RPMI7951 (cell line): Measurements from ENCODE around the gene ERMAP. TPM values are rescaled to one million over a fixed set of nuclear protein-coding genes. Genes with fewer than 3 reads are reported as not detected.
"Not testable (repeated sequence)": the region's sequence is repeated elsewhere in the genome, so short reads cannot be mapped to it uniquely, and the experiment has no call there.

Source experiments
- DNase-seq: peaks from one replicate; pipeline ENCODE4 v3.0.0-alpha.2; 2012; ENCODE audit warnings: low read depth
- total RNA-seq: library from RNA; depleted of rRNA; stranded (reverse); fragments of >200 nt; shearing (Covaris generic); gene quantifications from 2 replicates; pipeline ENCODE4 v1.2.3, GENCODE V29; 2014

Gene ERMAP
- total RNA-seq, 1 experiment from 2014 or later, result 7.6 TPM

DNA sequence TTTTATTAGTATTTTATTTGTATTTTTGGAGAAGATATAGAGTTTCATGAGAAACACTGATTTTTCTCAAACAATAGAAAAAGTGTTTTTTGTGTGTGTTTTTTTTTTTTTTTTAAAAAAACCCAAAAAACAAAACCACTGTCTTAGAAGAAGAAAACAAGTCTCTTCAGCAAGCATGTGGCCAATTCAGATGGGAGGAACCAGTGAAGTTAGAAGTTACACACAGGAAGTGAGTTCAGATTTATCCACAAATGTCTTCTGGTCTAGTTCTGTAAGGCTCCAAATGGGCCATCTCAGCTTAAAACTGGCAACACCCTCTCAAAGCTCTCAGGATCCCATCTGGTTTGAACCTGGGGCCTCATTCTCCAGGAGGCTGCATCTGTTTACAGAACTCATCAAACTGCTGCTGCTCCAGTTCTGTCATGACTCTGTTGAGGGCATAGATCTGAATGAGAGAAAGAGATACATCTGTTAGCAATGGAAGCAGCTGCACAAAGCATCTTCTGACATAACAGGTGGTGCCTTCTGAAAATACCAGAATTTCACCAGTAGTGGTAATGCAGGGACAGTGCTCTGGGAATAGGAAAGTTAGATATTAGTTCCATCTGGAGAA lies 9.8 kb upstream of the ERMAP start:
- DNase-seq, result no peak

DNA sequence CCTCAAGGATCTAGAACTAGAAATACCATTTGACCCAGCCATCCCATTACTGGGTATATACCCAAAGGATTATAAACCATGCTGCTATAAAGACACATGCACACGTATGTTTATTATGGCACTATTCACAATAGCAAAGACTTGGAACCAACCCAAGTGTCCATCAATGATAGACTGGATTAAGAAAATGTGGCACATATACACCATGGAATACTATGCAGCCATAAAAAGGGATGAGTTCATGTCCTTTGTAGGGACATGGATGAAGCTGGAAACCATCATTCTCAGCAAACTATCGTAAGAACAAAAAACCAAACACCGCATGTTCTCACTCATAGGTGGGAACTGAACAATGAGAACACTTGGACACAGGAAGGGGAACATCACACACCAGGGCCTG lies 2.1 kb upstream of the ERMAP start:
- DNase-seq, result not testable (repeated sequence)

DNA sequence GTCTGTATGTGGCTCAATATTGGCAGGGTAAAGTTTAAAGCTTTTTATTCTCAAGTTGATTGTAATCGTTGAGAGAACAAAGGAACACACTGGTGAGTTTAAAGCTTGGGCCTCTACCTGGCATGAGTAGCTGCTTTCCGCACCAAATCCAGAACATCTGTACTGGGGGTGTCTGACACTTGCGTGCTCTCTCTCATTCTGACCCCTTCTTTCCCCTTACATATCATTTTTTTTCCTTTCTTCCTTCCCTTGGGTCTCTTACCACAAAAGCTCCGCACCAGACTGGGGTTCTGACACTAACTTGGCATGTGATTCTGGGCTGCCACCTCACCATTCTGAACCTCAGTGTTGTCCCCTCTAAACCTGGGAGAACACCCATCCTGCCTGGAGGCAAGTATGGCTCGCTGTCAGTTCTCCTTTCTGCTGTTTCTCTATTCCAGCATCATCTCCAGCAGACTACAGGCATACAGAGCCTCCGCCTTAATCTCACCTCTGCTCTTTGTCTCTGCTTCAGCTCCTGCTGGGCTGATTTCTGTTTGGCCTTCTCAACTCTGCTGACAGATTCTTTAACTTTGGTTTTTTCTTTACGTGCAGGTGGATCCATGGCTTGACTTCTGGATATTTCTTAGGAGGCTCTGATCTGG lies 859 bp upstream of the ERMAP start:
- DNase-seq, result peak; percentile 15

DNA sequence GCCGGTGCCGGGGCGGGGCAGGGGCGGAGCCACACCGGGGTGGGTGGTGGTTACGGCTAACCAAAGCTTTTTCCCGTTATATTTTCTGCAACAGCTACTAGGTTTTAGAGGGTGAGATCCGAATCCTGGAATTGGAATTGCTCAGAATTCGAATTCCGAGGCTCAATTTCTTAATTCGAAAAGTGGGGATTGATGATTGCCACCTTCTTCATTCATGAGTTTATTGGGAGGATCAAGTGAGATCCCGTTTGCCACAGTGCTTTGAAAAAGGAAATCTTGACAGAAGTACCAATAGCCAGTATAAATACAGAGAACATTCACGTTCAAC lies 482 bp downstream of the ERMAP start:
- no peak for DNase-seq

DNA sequence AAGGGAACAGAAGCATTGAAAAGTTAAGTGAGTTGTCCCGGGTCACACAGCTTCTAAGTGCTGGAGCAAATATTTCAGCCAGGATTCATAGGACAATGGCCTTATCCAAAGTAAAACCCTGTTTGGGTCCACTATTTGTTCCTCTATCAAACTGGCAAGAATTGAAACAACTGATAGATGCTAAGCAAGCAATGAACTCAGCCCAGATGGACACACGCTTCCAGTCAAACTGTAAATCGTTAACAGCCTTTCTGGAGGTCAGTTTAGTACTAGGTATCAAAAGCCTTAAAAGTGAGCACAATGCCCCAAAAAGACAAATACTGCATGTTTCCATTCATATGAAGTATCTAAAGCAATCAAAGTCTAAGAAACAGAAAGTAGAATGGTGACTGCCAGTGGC lies 1.1 kb downstream of the ERMAP start:
- no peak for DNase-seq

DNA sequence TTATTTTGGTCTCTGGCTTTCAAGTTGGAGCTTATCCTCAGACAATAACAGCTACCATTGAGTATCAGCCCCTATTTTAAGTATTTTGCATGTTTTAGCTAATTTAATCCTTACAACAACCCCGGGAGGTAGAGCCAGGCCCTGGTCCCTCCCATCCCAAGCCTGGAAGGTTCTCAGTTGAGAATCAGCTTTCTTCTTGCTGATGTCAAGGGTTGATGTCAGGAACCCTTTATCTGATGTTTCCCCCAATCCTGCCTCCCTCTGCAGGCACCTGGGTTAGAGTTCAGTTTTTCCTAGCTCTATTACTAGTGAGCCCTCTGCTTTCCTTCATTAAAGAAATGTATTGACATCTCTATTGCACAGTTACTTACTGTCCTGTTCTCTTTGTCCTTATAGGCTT lies 3.9 kb downstream of the ERMAP start:
- DNase-seq, result no peak

DNA sequence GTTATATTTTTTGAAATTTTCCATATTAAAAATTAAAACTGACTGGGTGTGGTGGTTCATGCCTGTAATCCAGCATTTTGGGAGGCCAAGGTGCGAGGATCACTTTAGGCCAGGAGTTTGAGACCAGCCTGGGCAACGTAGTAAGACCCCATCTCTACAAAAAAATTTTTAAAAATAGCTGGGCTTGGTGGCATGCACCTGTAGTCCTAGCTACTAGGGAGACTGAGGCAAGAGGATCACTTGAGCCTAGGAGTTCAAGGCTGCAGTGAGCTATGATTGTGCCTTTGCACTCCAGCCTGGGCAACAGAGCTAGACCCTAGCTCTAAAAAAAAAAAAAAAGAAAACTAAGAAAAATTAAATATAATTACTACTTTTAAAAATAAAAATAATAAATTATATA lies 4.8 kb downstream of the ERMAP start:
- DNase-seq, result no peak

DNA sequence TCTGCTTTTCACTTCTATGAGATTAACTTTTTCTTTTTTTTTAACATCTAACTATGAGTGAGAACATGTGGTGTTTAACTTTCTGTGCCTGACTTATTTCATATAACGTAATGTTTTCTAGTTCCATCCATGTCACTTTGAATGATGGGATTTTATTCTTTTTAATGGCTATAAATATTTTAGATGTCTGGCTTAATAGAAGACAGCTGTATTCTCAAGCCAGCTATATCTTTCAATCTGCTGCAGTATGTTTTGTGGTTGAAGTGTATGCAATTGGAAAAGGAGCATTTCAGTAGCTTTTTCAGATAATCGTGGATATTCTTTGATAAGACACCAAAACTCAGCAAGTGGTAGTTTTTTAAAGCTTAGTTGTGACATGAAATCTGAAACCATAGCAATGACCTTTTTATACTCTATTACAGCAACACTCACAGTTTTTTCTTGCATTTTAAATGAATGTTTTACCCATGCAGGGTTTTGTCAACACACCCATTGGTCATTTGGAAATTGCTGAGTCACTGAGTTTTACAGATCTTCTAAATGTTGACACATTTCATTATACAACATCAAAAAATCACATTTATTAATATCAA lies 6.0 kb downstream of the ERMAP start:
- DNase-seq, result peak; percentile 14

DNA sequence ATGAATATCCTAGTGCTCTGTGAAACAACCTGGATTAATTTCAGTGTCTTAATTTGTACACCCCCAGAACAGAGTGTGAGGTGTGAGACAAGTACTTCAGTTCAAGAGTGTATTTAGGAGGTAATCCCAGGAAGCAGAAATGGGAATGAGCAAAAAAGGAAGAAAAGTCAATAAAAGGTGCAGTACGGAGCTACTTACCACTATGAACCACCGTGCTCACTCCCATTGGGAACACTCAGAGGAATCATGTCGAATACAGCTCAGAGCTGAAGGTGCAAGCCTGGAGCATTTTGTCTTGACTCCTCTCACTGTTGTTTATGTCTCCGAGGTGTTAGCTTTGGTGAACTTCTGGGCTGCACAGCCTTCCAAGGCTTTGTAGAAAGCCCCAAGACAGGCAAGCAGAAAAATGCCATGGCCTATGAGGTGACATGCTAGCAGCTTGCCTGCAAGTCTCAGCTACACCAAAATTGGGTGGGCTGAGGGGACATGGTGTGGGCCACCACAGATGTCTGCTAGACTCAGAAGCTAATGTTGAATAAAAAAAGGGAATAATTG lies 7.6 kb downstream of the ERMAP start:
- DNase-seq, result no peak

DNA sequence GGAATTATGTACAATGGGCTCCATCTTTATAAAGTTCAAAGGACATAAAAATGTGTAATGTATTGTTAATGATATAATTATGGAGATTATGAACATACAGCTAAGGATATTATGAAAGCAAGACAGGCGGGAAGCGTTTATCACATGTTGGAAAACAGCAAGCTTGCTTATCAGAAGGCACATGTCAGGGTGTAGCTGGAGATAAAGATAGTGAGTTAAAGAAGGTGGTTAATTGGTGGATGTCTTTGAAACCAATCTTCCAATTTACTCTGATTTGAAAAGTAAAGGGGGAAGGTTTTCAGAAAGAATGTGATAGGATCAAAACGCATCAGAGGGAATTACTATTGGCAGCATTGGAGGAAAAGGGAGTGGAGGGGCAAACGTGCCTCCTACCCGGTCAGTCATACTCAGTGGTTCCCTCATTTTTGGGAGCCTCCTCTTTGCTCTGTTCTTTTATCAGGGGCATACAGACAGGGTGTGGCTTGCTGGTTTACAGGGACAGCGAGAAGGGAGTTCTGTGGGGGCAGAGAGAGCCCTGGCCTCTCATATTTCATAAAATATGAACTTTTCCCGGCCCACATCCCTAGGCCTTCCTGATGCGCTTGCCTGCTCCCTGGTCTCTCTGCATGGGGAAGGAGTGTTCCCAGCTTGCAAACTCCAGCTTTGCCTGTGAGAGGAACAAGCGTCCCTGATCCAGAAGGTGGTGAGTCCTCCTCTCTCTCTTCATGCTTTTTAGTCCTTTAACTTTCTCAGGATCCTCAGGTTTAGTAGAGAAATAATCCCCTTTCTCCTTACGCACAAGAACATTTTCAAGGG lies 8.3 kb downstream of the ERMAP start:
- no peak for DNase-seq

DNA sequence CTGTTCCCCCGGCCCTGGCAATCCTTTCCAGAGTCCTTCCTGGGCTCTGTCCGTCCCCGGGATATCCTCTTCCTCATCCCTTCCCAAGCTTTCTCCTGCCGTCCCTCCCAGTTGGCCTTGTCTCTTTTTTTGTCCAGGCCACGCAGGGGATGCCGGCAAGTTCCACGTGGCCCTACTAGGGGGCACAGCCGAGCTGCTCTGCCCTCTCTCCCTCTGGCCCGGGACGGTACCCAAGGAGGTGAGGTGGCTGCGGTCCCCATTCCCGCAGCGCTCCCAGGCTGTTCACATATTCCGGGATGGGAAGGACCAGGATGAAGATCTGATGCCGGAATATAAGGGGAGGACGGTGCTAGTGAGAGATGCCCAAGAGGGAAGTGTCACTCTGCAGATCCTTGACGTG lies 13.7 kb downstream of the ERMAP start:
- DNase-seq, result no peak

DNA sequence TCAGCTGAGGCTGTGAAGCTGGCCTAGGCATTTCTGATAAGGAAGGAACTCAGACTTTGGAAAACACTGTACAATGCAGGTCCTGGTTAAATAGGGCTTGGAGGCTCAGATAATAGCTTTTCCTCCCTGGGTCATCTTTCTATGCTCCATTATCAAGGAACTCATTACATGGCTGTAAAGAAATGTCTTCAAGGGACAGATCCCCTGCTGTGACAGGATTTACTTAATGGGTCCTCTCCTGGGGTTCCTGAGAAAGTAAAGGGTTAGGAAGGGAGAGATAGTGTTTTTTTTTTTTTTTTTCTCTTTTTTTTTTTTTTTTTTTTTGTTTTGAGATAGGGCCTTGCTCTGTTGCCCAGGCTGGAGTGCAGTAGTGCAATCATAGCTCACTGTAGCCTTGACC lies 14.4 kb downstream of the ERMAP start:
- DNase-seq, result no peak

DNA sequence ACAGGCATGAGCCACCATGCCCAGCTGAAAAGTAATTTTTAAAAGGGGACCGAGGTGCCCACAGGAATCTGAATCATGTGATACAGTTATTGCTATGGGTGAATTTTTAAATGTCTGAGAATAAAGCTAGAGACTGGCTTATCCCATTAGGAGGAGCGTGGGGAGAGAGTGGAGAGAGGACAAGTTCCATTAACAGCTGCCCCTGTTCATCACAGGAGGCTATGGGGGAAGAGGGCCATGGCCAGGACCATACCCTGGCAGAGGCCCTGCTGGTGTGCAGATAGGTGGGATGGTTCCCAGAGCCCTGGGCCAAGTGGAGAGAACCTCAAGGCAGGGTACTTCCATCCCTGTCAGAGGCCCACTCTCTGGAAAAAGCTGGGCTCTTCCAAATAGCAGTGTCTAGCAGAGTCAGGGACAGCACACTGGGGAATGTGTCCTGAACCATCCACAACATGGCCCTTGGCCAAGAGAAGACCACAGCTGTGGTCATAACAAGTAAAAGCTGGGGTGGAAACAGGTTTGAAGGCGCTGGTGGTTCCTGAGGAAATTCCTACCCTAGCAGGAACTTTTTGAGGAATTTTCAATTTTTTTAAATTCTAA lies 15.8 kb downstream of the ERMAP start:
- DNase-seq, result no peak

DNA sequence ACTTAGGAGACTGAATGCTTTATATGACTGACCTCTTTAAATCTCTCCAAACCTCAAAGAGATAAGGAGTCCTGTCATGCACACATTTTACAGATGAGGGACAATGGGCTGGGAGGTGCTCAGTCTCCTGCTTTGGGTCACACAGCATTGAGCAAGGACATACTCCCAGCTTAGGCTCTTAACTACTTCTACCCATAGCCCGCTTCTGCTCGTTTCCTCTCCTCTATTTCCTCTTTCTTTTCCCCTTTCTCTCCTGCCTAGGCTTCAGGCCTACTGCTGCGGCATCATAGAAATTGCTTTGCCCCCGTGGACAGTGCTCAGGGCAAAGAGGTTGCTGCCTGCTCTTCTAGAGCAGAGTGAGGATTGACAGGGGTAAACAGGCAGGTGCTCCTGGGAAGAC lies 17.1 kb downstream of the ERMAP start:
- no peak for DNase-seq

DNA sequence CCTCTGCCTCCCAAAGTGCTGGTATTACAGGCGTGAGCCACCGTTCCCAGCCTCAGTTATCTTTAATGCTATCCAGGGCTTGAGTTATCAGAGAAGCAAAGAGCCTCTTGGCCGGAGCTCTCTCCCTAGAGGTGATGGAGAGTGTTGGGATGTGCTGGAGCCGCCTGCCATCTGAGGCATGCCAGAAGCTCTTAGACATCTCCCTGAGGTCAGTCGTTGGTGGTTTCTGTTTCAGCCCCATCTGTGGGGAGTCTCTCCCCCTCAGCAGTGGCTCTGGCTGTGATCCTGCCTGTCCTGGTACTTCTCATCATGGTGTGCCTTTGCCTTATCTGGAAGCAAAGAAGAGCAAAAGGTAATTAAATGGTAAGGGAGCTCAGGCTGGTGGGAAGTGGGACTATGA lies 17.9 kb downstream of the ERMAP start:
- DNase-seq, result no peak

DNA sequence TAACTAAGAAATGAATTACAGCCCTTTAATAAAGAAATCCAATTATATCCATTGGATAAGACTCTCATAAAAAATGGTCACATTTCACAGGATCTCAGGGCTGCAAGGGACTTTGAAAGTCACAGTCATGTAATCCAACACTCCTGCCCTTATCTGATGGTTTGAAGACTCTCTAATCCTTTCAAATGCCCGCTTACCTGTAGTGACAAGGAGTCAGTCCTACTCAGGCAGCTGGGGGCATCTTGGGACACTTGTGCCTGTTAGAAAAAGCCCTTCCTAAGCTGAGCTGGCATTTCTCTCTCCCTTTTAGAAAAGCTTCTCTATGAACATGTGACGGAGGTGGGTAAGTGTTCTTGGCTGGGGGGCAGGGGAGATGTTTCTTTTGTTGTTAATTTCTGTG lies 18.5 kb downstream of the ERMAP start:
- no peak for DNase-seq

DNA sequence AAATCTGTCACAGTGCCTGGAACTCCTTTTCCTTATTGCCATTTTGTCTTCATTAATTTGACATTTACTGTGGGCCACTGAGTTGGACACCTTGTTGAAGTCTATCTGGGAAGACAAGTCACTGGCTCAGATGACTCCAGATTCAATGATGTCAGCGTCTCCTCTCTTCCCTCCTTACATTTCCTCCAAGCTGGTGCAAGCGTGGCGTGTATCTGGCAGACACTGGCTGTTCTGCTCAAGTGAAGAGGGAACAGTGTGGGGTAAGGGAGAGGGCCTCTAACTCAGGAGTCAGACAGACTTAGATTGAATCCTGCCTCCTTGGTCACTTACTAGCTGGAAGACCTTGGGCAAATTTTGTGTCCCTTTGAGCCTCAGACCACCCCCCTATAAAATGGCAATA lies 20.8 kb downstream of the ERMAP start:
- no peak for DNase-seq

DNA sequence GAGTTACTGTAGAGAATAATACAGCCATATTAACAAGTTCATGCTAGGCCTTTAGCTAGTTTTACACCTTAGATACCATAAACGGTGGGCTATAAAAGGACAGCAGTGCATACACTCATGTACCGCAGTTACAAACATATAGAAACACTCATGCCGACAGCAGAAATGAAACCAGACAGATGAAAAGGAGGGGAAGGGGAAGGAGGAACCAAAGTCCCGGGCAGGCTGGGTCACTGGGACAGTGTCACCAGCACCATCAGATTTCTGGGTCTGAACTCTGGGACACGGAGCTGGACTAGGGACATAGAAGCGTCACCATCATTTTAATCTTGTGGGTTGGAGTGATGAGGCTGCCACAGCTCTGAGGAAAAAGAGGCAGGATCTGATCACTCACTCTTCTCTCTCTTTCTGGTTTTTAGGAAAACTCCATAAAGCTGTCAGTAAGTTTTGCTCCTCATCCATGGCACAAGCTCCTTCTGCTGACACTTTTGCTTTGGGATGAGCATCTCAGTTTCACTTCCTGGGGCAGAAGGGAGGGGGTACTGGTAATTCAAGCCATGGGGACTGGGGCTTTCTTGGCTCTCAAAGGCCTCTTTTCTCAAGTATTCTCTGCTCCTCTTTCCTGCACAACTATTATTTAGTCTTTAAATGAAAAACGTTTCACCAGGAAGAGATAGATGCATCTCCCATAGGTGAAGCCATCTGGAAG lies 21.7 kb downstream of the ERMAP start:
- DNase-seq, result no peak

DNA sequence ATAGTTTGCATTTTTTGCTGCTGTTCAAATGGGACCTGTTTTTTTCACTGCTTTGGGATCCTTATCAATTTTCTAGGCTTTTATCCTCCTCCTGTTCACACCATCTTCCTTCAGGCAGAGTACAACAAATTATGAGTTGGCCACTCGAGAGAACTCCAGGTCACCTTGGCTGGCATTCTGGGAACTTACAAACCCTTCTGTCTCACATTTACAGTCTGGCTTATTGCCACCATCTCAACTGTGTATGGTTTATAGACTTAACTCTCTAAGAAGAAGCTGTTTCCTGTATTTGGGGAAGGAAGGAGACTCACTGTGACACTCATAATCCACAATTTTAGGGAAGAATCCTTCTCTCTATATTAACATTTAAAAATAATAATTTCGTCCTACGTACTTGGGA lies 24.1 kb downstream of the ERMAP start:
- no peak for DNase-seq

DNA sequence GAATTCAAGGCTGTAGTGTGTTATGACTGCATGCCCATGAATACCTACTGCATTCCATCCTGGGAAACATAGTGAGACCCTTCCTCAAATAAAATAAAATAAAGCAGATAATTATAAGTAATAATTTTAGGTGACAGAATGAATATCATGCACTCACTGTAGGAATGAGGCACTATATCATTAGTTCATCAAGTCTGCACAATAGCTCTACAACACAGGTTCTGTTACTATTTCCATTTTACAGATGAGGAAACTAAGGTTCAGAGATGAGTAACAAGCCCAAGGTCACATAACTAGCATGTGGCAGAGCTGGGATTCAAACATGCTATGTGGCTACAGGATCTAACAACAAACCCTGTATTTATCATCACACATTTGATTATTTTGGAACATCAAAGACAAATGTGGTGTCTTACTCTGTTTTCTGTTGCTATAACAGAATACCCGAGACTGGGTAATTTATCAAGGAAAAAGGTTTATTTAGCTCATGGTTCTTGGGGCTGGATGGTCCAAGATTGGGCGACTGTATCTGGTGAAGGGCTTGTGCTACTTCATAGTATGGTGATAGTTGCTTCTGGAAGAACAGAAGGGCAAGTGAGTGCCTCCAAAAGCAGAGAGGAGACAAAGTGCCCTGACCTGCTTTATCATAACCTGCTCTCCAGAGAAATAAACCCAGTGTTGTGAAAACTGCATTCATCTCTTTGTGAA lies 24.7 kb downstream of the ERMAP start:
- no peak for DNase-seq

DNA sequence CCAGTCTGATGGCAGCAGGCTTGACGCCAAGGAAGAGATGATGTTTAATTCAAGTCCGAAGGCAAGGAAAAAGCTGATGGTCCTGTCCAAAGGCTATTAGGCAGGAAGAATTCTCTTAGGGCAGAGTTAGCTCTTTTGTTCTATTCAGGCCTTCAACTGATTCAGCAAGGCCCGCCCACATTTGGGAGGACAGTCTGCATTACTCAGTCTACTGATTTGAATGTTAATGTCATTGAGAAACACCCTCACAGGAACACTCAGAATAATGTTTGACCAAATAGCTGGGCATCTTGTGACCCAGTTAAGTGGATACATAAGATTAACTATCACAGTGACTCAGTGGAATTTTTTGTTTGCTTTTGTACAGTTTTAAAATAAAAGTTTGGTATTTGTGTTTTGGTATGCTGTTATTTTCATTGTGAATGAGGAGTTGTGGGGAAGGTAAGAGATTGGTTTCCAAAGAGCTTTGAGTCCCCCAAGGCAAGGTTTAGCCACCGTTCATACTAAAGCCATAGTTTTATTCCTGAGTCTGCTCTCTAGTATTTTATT lies 27.7 kb downstream of the ERMAP start:
- peak; percentile 5 for DNase-seq
